Measurements from ENCODE around the gene RBM34. TPM values are rescaled to one million over a fixed set of nuclear protein-coding genes. Genes with fewer than 3 reads are reported as not detected.

RBM34 gene
- total and polyA plus RNA-seq, 4 donors, result 31.7 to 129 (median 51.3) TPM

DNA sequence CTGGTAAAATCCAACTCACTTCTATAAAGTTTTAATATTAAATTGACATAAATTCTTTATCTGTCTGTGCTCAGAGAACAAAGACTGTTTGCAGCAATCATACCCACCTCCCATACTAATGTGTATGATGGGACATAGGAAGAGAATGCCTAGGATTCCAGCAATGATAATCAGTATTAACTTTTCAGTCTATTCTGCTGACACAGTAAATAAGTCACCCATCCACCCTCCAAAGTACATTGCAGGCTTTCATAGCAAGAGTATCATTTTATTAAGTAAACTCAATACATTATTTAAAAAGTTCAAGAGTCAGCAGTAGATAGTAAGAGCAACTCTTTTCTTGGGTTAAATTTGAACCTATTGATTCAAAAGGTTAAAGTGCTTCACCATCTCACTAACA lies 8.8 kb downstream of the RBM34 start:
- DNase-seq (no peak), ATAC-seq (ENCODE audit: insufficient read depth, low FRiP score) (no peak)
- no peaks in the 10 kb centered on the region for H3K4me1 ChIP-seq (ENCODE audit: control insufficient read depth in 5 of 5, insufficient read depth in 5 of 5, low read length in 5 of 5)
- no peaks in the 10 kb centered on the region for H3K27me3 ChIP-seq (ENCODE audit: control insufficient read depth in 3 of 3, insufficient read depth in 3 of 3, low read length in 2 of 3)
- no peaks in the 10 kb centered on the region for H3K9me3 ChIP-seq (ENCODE audit: control insufficient read depth in 4 of 4, insufficient read depth in 3 of 4, low read length in 3 of 4)
- TF ChIP-seq, protein P1, sequence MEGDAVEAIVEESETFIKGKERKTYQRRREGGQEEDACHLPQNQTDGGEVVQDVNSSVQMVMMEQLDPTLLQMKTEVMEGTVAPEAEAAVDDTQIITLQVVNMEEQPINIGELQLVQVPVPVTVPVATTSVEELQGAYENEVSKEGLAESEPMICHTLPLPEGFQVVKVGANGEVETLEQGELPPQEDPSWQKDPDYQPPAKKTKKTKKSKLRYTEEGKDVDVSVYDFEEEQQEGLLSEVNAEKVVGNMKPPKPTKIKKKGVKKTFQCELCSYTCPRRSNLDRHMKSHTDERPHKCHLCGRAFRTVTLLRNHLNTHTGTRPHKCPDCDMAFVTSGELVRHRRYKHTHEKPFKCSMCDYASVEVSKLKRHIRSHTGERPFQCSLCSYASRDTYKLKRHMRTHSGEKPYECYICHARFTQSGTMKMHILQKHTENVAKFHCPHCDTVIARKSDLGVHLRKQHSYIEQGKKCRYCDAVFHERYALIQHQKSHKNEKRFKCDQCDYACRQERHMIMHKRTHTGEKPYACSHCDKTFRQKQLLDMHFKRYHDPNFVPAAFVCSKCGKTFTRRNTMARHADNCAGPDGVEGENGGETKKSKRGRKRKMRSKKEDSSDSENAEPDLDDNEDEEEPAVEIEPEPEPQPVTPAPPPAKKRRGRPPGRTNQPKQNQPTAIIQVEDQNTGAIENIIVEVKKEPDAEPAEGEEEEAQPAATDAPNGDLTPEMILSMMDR (IDR thresholded peaks at IDR 0.05; ENCODE audit: control extremely low read depth, extremely low read depth), result no peak
- H3K9ac ChIP-seq (ENCODE audit: insufficient read depth in 1 of 2, low read length in 2 of 2), result no peak overlapping the region
- H3K4me3 ChIP-seq, result no peak overlapping the region
- no peak overlapping the region for H3K27ac ChIP-seq (ENCODE audit: low read depth in 1 of 2, low read length in 1 of 2)
- peaks cover 10 to 39% (median 18%) of the 10 kb centered on the region in 4 donors for H3K36me3 ChIP-seq (ENCODE audit: control insufficient read depth in 4 of 4, insufficient read depth in 4 of 4, low read length in 4 of 4)

DNA sequence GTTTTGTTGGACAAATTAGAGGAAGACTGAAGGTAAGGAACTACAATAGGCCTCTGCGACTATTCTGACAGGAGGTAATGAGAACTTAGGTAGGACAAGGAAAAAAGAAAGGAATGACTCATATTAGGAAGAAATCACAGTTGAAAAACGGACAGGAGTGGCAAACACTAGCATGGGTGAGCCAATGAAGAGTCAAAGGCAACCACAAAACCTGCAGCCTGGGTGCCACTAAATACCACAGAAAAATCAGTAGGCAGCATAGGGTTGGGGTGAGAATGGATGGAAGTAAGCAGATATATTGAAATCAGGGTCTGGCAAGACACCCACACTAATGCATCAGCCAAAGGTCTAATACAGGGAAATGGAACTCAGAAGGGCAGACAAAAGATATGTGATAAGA lies 10.0 kb downstream of the RBM34 start:
- peaks cover 13 to 33% (median 18%) of the 10 kb centered on the region in 4 donors for H3K36me3 ChIP-seq (ENCODE audit: control insufficient read depth in 4 of 4, insufficient read depth in 4 of 4, low read length in 4 of 4)
- TF ChIP-seq, protein P1 (IDR thresholded peaks at IDR 0.05; ENCODE audit: control extremely low read depth, extremely low read depth), result no peak
- ATAC-seq (ENCODE audit: insufficient read depth, low FRiP score) (no peak), DNase-seq (no peak)
- WGBS, 2 donors, result 83 to 93% methylated on average over 2 of the region's 2 CpGs
- H3K4me3 ChIP-seq, result no peak overlapping the region
- H3K27ac ChIP-seq (ENCODE audit: low read depth in 1 of 2, low read length in 1 of 2), result no peak overlapping the region
- H3K9ac ChIP-seq (ENCODE audit: insufficient read depth in 1 of 2, low read length in 2 of 2), result no peak overlapping the region
- H3K9me3 ChIP-seq (ENCODE audit: control insufficient read depth in 4 of 4, insufficient read depth in 3 of 4, low read length in 3 of 4), result no peaks in the 10 kb centered on the region
- no peaks in the 10 kb centered on the region for H3K27me3 ChIP-seq (ENCODE audit: control insufficient read depth in 3 of 3, insufficient read depth in 3 of 3, low read length in 2 of 3)
- no peaks in the 10 kb centered on the region for H3K4me1 ChIP-seq (ENCODE audit: control insufficient read depth in 5 of 5, insufficient read depth in 5 of 5, low read length in 5 of 5)

DNA sequence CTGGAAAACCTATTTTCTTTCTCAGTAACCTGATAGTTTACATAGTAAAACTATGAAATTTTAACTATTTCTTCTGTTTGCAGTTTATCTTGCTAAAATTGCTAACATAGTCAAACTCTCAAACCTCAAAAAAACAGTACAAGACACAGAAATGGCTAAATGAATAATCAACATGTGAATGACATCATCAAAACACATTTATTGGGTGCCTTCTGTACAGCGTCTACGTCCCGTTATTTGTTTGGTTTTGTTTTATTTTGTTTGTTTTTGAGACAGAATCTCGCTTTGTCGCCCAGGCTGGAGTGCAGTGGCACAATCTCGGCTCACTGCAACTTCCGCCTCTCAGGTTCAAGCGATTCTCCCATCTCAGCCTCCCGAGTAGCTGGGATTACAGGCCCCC lies 11.2 kb downstream of the RBM34 start:
- Histone ChIP-seq H3K36me3 (ENCODE audit: control insufficient read depth in 4 of 4, insufficient read depth in 4 of 4, low read length in 4 of 4) (peaks cover 18 to 38% (median 24%) of the 10 kb centered on the region in 4 donors), H3K27ac (ENCODE audit: low read depth in 1 of 2, low read length in 1 of 2) (no peak overlapping the region), H3K9me3 (ENCODE audit: control insufficient read depth in 4 of 4, insufficient read depth in 3 of 4, low read length in 3 of 4) (no peaks in the 10 kb centered on the region), H3K9ac (ENCODE audit: insufficient read depth in 1 of 2, low read length in 2 of 2) (no peak overlapping the region), H3K4me3 (no peak overlapping the region), H3K27me3 (ENCODE audit: control insufficient read depth in 3 of 3, insufficient read depth in 3 of 3, low read length in 2 of 3) (no peaks in the 10 kb centered on the region), H3K4me1 (ENCODE audit: control insufficient read depth in 5 of 5, insufficient read depth in 5 of 5, low read length in 5 of 5) (no peaks in the 10 kb centered on the region)
- no peak for DNase-seq
- WGBS, 2 donors, result 97% methylated on average over 9 of the region's 9 CpGs
- no peak for ATAC-seq (ENCODE audit: insufficient read depth, low FRiP score)
- TF ChIP-seq, protein P1 (IDR thresholded peaks at IDR 0.05; ENCODE audit: control extremely low read depth, extremely low read depth), result no peak

DNA sequence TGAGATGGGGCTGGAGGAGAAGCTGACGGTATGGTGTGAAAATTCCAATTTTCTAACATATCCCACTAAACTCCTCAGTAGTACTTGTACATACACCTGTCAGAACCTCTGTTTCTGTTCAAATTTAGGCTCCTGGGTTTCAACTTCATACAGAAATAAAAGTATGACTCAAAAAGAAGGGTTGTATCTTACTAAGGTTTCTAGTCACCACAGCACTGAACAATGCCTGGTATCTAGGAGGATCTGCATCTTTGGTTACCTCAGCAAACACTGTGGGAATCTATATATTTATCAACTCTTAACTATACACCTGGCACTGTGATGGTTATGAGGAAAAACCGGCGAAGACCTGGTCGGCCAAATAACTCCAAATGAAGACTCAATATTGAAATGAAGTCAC lies 13.8 kb downstream of the RBM34 start:
- no peaks in the 10 kb centered on the region for H3K9me3 ChIP-seq (ENCODE audit: control insufficient read depth in 4 of 4, insufficient read depth in 3 of 4, low read length in 3 of 4)
- ATAC-seq (ENCODE audit: insufficient read depth, low FRiP score) (no peak), DNase-seq (no peak)
- H3K4me3 ChIP-seq, result no peak overlapping the region
- H3K27me3 ChIP-seq (ENCODE audit: control insufficient read depth in 3 of 3, insufficient read depth in 3 of 3, low read length in 2 of 3), result no peaks in the 10 kb centered on the region
- TF ChIP-seq, protein P1 (IDR thresholded peaks at IDR 0.05; ENCODE audit: control extremely low read depth, extremely low read depth), result no peak
- H3K27ac ChIP-seq (ENCODE audit: low read depth in 1 of 2, low read length in 1 of 2), result no peak overlapping the region
- no peak overlapping the region for H3K9ac ChIP-seq (ENCODE audit: insufficient read depth in 1 of 2, low read length in 2 of 2)
- WGBS, 2 donors, result 97 to 98% methylated on average over 4 of the region's 4 CpGs
- H3K4me1 ChIP-seq (ENCODE audit: control insufficient read depth in 5 of 5, insufficient read depth in 5 of 5, low read length in 5 of 5), result no peaks in the 10 kb centered on the region
- peaks cover 22 to 36% (median 28%) of the 10 kb centered on the region in 4 donors for H3K36me3 ChIP-seq (ENCODE audit: control insufficient read depth in 4 of 4, insufficient read depth in 4 of 4, low read length in 4 of 4)
